ENCODE results near the gene DLX1. TPM values are rescaled to one million over a fixed set of nuclear protein-coding genes. Genes with fewer than 3 reads are reported as not detected.
A peak's percentile ranks its signal among the peaks of the same experiment; 100 is the strongest.

Gene DLX1
- total and polyA plus RNA-seq, 9 of the 15 experiments (the other 6 are each of a cell fraction or from before 2014, with no cell fraction given) = 1.9 to 26.2 (median 9.6) TPM

GRCh38 chr2:172098650-172099471, 13.6 kb downstream of the DLX1 start (continued):
- TF ChIP-seq RERE (CRISPR knock-in tag; IDR thresholded peaks at IDR 0.05; ENCODE audit: borderline replicate concordance) = no peak
- TF ChIP-seq GATAD2B (IDR thresholded peaks at IDR 0.05; ENCODE audit: borderline replicate concordance) = peak; percentile 98
- no peak for TF ChIP-seq GTF2F1 (IDR thresholded peaks at IDR 0.05; ENCODE audit: low read depth, low read length)
- no peak for TF ChIP-seq SP2 (IDR thresholded peaks at IDR 0.05; ENCODE audit: extremely low read depth, low read depth, low read length, poor library complexity, severe bottlenecking)
- no peak; the same call in 1 of the 2 replicates for TF ChIP-seq ZBTB1 (CRISPR knock-in tag; IDR thresholded peaks at IDR 0.05; ENCODE audit: borderline replicate concordance, low read depth)
- no peak for TF ChIP-seq DLX4 (CRISPR knock-in tag; IDR thresholded peaks at IDR 0.05)
- peak; percentile 83 to 85 for TF ChIP-seq NRF1 (conservative IDR thresholded peaks at IDR 0.05 in 1 of 2, IDR thresholded peaks at IDR 0.05 in 1 of 2)
- no peak for TF ChIP-seq MXI1 (IDR thresholded peaks at IDR 0.05; ENCODE audit: low read depth, low read length)
- TF ChIP-seq LCOR (CRISPR knock-in tag; IDR thresholded peaks at IDR 0.05) = 0 out of 2 replicates have a peak, but pooled peaks have one; percentile 50
- peak; percentile 86 for TF ChIP-seq ZNF12 (CRISPR knock-in tag; IDR thresholded peaks at IDR 0.05)
- TF ChIP-seq MEF2D (tag; conservative IDR thresholded peaks at IDR 0.05; ENCODE audit: low read depth) = no peak
- TF ChIP-seq ARID1B (IDR thresholded peaks at IDR 0.05) = peak; percentile 68
- peak; percentile 78 for TF ChIP-seq RBBP5 (IDR thresholded peaks at IDR 0.05; ENCODE audit: borderline replicate concordance, insufficient read depth, low read length, poor library complexity, severe bottlenecking)
- peak; percentile 60; the same call in 1 of the 2 replicates for TF ChIP-seq KLF13 (tag; IDR thresholded peaks at IDR 0.05; ENCODE audit: borderline replicate concordance, low read depth)
- peak; percentile 71; the same call in 1 of the 2 replicates for TF ChIP-seq OTX1 (CRISPR knock-in tag; IDR thresholded peaks at IDR 0.05)
- TF ChIP-seq, protein P1, sequence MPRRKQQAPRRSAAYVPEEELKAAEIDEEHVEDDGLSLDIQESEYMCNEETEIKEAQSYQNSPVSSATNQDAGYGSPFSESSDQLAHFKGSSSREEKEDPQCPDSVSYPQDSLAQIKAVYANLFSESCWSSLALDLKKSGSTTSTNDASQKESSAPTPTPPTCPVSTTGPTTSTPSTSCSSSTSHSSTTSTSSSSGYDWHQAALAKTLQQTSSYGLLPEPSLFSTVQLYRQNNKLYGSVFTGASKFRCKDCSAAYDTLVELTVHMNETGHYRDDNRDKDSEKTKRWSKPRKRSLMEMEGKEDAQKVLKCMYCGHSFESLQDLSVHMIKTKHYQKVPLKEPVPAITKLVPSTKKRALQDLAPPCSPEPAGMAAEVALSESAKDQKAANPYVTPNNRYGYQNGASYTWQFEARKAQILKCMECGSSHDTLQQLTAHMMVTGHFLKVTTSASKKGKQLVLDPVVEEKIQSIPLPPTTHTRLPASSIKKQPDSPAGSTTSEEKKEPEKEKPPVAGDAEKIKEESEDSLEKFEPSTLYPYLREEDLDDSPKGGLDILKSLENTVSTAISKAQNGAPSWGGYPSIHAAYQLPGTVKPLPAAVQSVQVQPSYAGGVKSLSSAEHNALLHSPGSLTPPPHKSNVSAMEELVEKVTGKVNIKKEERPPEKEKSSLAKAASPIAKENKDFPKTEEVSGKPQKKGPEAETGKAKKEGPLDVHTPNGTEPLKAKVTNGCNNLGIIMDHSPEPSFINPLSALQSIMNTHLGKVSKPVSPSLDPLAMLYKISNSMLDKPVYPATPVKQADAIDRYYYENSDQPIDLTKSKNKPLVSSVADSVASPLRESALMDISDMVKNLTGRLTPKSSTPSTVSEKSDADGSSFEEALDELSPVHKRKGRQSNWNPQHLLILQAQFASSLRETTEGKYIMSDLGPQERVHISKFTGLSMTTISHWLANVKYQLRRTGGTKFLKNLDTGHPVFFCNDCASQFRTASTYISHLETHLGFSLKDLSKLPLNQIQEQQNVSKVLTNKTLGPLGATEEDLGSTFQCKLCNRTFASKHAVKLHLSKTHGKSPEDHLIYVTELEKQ (CRISPR knock-in tag; IDR thresholded peaks at IDR 0.05) = no peak
- peak; percentile 72 for TF ChIP-seq EHMT2 (IDR thresholded peaks at IDR 0.05)
- no peak for TF ChIP-seq ZNF830 (CRISPR knock-in tag; IDR thresholded peaks at IDR 0.05)

All from K562 (cell line).